ENCODE results near the gene ZNF576. TPM values are rescaled to one million over a fixed set of nuclear protein-coding genes. Genes with fewer than 3 reads are reported as not detected.

ZNF576 gene
- total and polyA plus RNA-seq, 2 donors from 2014 or later: 15.3 to 25.6 TPM

GRCh38 chr19:43619262-43620060, 23.1 kb downstream of the ZNF576 start, which contains the start of gene ZNF428:
TSS of gene ZNF428 (minus strand) at chr19:43619629. CDS start at chr19:43614304, 5,325 bp downstream.
- peak; percentile 92 to 98 (median 96) for DNase-seq
- FAIRE-seq: no peak
- Histone ChIP-seq H3K4me1 (ENCODE audit: control insufficient read depth in 2 of 3, insufficient read depth in 2 of 3, low read depth in 1 of 3, low read length in 3 of 3) (peaks cover 0 to 7% (median 0%) of the 10 kb centered on the region in 3 donors), H3K36me3 (ENCODE audit: control insufficient read depth in 2 of 3, insufficient read depth in 3 of 3, low read length in 3 of 3) (no peaks in the 10 kb centered on the region), H3K27me3 (ENCODE audit: control insufficient read depth, insufficient read depth, low read length) (no peaks in the 10 kb centered on the region), H3K9me3 (ENCODE audit: control insufficient read depth in 2 of 3, insufficient read depth in 1 of 3, low read length in 3 of 3) (no peaks in the 10 kb centered on the region), H3K4me3 (ENCODE audit: low read length in 3 of 3) (peak within 1 kb of the TSS; percentile 92 to 97 (median 92)), H3K9ac (ENCODE audit: low read length in 3 of 3) (peak within 1 kb of the TSS; percentile 83 to 98 (median 91)), H3K27ac (ENCODE audit: low read depth in 2 of 2, low read length in 2 of 2) (peak within 1 kb of the TSS; percentile 93 to 95)
- TF ChIP-seq CTCF (IDR thresholded peaks at IDR 0.05; ENCODE audit: borderline replicate concordance, extremely low read depth, insufficient read depth): no peak
- intact Hi-C loops (cut with DNase I): no loop called here

- peak overlapping the region; percentile 79 to 97 (median 92) for H3K4me3 ChIP-seq (ENCODE audit: low read length in 3 of 3)
- intact Hi-C loops (cut with DNase I): no loop called here
- H3K9me3 ChIP-seq (ENCODE audit: control insufficient read depth in 2 of 3, insufficient read depth in 1 of 3, low read length in 3 of 3): no peaks in the 10 kb centered on the region
- H3K27ac ChIP-seq (ENCODE audit: low read depth in 2 of 2, low read length in 2 of 2): peak overlapping the region; percentile 93 to 95
- TF ChIP-seq CTCF (IDR thresholded peaks at IDR 0.05; ENCODE audit: borderline replicate concordance, extremely low read depth, insufficient read depth): no peak
- FAIRE-seq (no peak), DNase-seq (peak in 1 of 5 donors; percentile 28)
- H3K27me3 ChIP-seq (ENCODE audit: control insufficient read depth, insufficient read depth, low read length): no peaks in the 10 kb centered on the region
- no peaks in the 10 kb centered on the region for H3K36me3 ChIP-seq (ENCODE audit: control insufficient read depth in 2 of 3, insufficient read depth in 3 of 3, low read length in 3 of 3)
- peak overlapping the region; percentile 24 to 83 (median 80) for H3K9ac ChIP-seq (ENCODE audit: low read length in 3 of 3)
- peaks cover 0 to 7% (median 0%) of the 10 kb centered on the region in 3 donors for H3K4me1 ChIP-seq (ENCODE audit: control insufficient read depth in 2 of 3, insufficient read depth in 2 of 3, low read depth in 1 of 3, low read length in 3 of 3)
Observed at GRCh38 chr19:43620061-43621001, 23.9 kb downstream of the ZNF576 start.

- FAIRE-seq (no peak), DNase-seq (no peak)
- no peak for TF ChIP-seq CTCF (IDR thresholded peaks at IDR 0.05; ENCODE audit: borderline replicate concordance, extremely low read depth, insufficient read depth)
- Histone ChIP-seq H3K4me1 (ENCODE audit: control insufficient read depth in 2 of 3, insufficient read depth in 2 of 3, low read depth in 1 of 3, low read length in 3 of 3) (peaks cover 0 to 7% (median 0%) of the 10 kb centered on the region in 3 donors), H3K27ac (ENCODE audit: low read depth in 2 of 2, low read length in 2 of 2) (no peak overlapping the region), H3K9me3 (ENCODE audit: control insufficient read depth in 2 of 3, insufficient read depth in 1 of 3, low read length in 3 of 3) (no peaks in the 10 kb centered on the region), H3K27me3 (ENCODE audit: control insufficient read depth, insufficient read depth, low read length) (no peaks in the 10 kb centered on the region), H3K36me3 (ENCODE audit: control insufficient read depth in 2 of 3, insufficient read depth in 3 of 3, low read length in 3 of 3) (no peaks in the 10 kb centered on the region), H3K4me3 (ENCODE audit: low read length in 3 of 3) (no peak overlapping the region), H3K9ac (ENCODE audit: low read length in 3 of 3) (no peak overlapping the region)
- intact Hi-C loops (cut with DNase I): no loop called here
Observed at GRCh38 chr19:43622070-43622469, 25.7 kb downstream of the ZNF576 start.
